Neural cell (in vitro differentiated cells): ENCODE data around the gene CD99. TPM values are rescaled to one million over a fixed set of nuclear protein-coding genes. Genes with fewer than 3 reads are reported as not detected.

Source experiments
- H2AFZ ChIP-seq: fragments of 200-600, 300-800 bp; sonication (generic), shearing (Covaris generic); 2 replicates; pipeline ENCODE4 v1.6.0; 2014; ENCODE audit warnings: low read depth, mild to moderate bottlenecking, antibody characterized with exemption, low read length, moderate library complexity
- H3F3A ChIP-seq: fragments of 200-600 bp; shearing (Covaris generic); 2 replicates; pipeline ENCODE4 v1.6.1; 2016; ENCODE audit warnings: mild to moderate bottlenecking, moderate library complexity, mixed read lengths, antibody characterized with exemption, low read length; ENCODE audit not compliant: insufficient read depth, poor library complexity, severe bottlenecking
- H3K27ac ChIP-seq: fragments of 200-600, 300-800 bp; sonication (generic), shearing (Covaris generic); 2 replicates; pipeline ENCODE4 v1.5.1; 2014; ENCODE audit warnings: mild to moderate bottlenecking, low read length, moderate library complexity
- H3K27me3 ChIP-seq: fragments of 300-800, 200-600 bp; sonication (generic), shearing (Covaris generic); 2 replicates; pipeline ENCODE4 v1.6.0; 2014; ENCODE audit warnings: mild to moderate bottlenecking, low read depth, low read length, moderate library complexity; ENCODE audit not compliant: insufficient read depth
- H3K36me3 ChIP-seq: fragments of 300-800, 200-600 bp; sonication (generic), shearing (Covaris generic); 2 replicates; pipeline ENCODE4 v1.5.1; 2014; ENCODE audit warnings: mild to moderate bottlenecking, antibody characterized with exemption, low read length, moderate library complexity; ENCODE audit not compliant: insufficient read depth
- H3K4me2 ChIP-seq: fragments of 300-800, 200-600 bp; sonication (generic), shearing (Covaris generic); 2 replicates; pipeline ENCODE4 v1.6.0; 2014; ENCODE audit warnings: mild to moderate bottlenecking, low read length
- H3K4me3 ChIP-seq: fragments of 300-800, 200-600 bp; sonication (generic), shearing (Covaris generic); 2 replicates; pipeline ENCODE4 v1.5.1; 2014; ENCODE audit warnings: mild to moderate bottlenecking, low read length, moderate library complexity
- H3K79me2 ChIP-seq: fragments of 200-600 bp; shearing (Covaris generic); replicated peaks from 2 replicates; pipeline ENCODE4 v1.6.0; 2014; ENCODE audit warnings: mild to moderate bottlenecking, low read length, moderate library complexity; ENCODE audit not compliant: insufficient read depth
- H3K9ac ChIP-seq: fragments of 300-800, 200-600 bp; sonication (generic), shearing (Covaris generic); 2 replicates; pipeline ENCODE4 v1.6.1; 2016; ENCODE audit warnings: mild to moderate bottlenecking, low read length, mixed read lengths
- H3K9me2 ChIP-seq: fragments of 200-600 bp; shearing (Covaris generic); 2 replicates; pipeline ENCODE4 v1.6.1; 2016; ENCODE audit warnings: mild to moderate bottlenecking, low read length, mixed read lengths; ENCODE audit not compliant: insufficient read depth
- H3K9me3 ChIP-seq: fragments of 200-600, 300-800 bp; sonication (generic), shearing (Covaris generic); 2 replicates; pipeline ENCODE4 v1.6.1; 2016; ENCODE audit warnings: mild to moderate bottlenecking, mixed run types, low read length, moderate library complexity, mixed read lengths
- H4K20me1 ChIP-seq: fragments of 200-600 bp; shearing (Covaris generic); 2 replicates; pipeline ENCODE4 v1.6.1; 2016; ENCODE audit warnings: mild to moderate bottlenecking, mixed run types; ENCODE audit not compliant: insufficient read depth
- CTCF ChIP-seq: fragments of 450-650 bp; IDR thresholded peaks from 2 replicates; pipeline ENCODE4 v1.5.1; 2014; ENCODE audit warnings: antibody characterized with exemption, mild to moderate bottlenecking, moderate library complexity; ENCODE audit not compliant: poor library complexity, severe bottlenecking
- EP300 ChIP-seq: fragments of 450-650 bp; conservative IDR thresholded peaks from 2 replicates; pipeline ENCODE4 v1.6.1; 2014; ENCODE audit warnings: antibody characterized with exemption, mild to moderate bottlenecking, moderate library complexity; ENCODE audit not compliant: poor library complexity, severe bottlenecking
- EZH2 ChIP-seq: fragments of 200-600, 300-800 bp; shearing (Covaris generic), sonication (generic); IDR thresholded peaks from 2 replicates; pipeline ENCODE4 v1.6.1; 2014; ENCODE audit warnings: antibody characterized with exemption, low read length, borderline replicate concordance, mild to moderate bottlenecking; ENCODE audit not compliant: insufficient read depth, poor library complexity, severe bottlenecking
- MXI1 ChIP-seq: fragments of 450-650 bp; conservative IDR thresholded peaks from 2 replicates; pipeline ENCODE4 v1.6.1; 2014; ENCODE audit warnings: antibody characterized with exemption, mild to moderate bottlenecking; ENCODE audit not compliant: poor library complexity, severe bottlenecking
- POLR2AphosphoS5 ChIP-seq: IDR thresholded peaks from 2 replicates; pipeline ENCODE4 v1.6.1; 2012
- RAD21 ChIP-seq: fragments of 450-650 bp; conservative IDR thresholded peaks from 2 replicates; pipeline ENCODE4 v1.6.1; 2014; ENCODE audit warnings: antibody characterized with exemption, mild to moderate bottlenecking, moderate library complexity
- SMC3 ChIP-seq: fragments of 450-650 bp; conservative IDR thresholded peaks from 2 replicates; pipeline ENCODE4 v1.6.1; 2014; ENCODE audit warnings: antibody characterized with exemption, mild to moderate bottlenecking, moderate library complexity; ENCODE audit not compliant: poor library complexity
- TAF1 ChIP-seq: IDR thresholded peaks from 2 replicates; pipeline ENCODE4 v1.6.1; 2012; ENCODE audit warnings: low read depth
- polyA plus RNA-seq: library from polyadenylated mRNA; depleted of rRNA; stranded (reverse); fragments of >200 nt; gene quantifications from 2 replicates; pipeline ENCODE4 v1.2.3, GENCODE V29; 2014

CD99 gene
- polyA plus RNA-seq, 1 donor from 2014 or later, result 6.6 TPM

GRCh38 chrX:2680486-2681348 lies 10.4 kb upstream of the CD99 start:
- no peak overlapping the region for H3K4me2 ChIP-seq
- H2AFZ ChIP-seq, result no peak overlapping the region
- TF ChIP-seq RAD21, result no peak
- H3K9ac ChIP-seq, result no peak overlapping the region
- no peaks in the 10 kb centered on the region for H3K36me3 ChIP-seq
- H3F3A ChIP-seq, result no peaks in the 10 kb centered on the region
- no peaks in the 10 kb centered on the region for H4K20me1 ChIP-seq
- no peaks in the 10 kb centered on the region for H3K79me2 ChIP-seq
- no peaks in the 10 kb centered on the region for H3K9me2 ChIP-seq
- H3K27ac ChIP-seq, result no peak overlapping the region
- no peak overlapping the region for H3K4me3 ChIP-seq
- H3K9me3 ChIP-seq, result no peaks in the 10 kb centered on the region
- no peaks in the 10 kb centered on the region for H3K27me3 ChIP-seq

DNA sequence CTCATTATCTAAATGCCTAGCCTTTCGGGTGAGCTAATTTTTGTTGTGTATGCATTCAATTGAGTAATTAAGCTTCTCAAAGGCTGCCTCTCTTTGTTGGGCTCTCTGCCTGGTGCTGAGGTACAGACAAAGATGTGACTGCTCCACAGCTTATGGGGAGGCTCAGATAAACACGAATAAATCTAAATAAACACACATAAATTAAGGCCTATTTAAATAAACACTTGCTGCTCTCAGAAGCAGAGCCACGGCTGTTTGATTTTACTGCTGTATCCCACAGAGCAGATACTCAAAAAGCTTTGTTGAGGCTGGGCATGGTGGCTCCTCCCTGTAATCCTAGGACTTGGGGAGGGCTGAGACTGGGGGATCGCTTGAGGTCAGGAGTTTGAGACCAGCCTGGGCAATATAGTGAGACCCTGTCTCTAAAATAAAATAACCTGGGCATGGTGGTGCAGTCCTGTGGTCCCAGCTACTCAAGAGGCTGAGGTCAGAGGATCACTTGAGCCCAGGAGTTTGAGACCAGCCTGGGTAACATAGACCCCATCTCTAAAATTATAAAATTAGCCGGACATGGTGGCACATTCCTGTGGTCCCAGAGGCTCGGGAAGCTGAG lies 8.4 kb upstream of the CD99 start:
- Histone ChIP-seq H2AFZ (no peak overlapping the region), H3F3A (no peaks in the 10 kb centered on the region), H3K36me3 (no peaks in the 10 kb centered on the region), H3K9me2 (no peaks in the 10 kb centered on the region), H3K9me3 (no peaks in the 10 kb centered on the region), H3K27ac (no peak overlapping the region), H3K27me3 (no peaks in the 10 kb centered on the region), H3K4me3 (no peak overlapping the region), H3K79me2 (no peaks in the 10 kb centered on the region), H3K9ac (no peak overlapping the region), H4K20me1 (no peaks in the 10 kb centered on the region), H3K4me2 (no peak overlapping the region)
- no peak for TF ChIP-seq SMC3

DNA sequence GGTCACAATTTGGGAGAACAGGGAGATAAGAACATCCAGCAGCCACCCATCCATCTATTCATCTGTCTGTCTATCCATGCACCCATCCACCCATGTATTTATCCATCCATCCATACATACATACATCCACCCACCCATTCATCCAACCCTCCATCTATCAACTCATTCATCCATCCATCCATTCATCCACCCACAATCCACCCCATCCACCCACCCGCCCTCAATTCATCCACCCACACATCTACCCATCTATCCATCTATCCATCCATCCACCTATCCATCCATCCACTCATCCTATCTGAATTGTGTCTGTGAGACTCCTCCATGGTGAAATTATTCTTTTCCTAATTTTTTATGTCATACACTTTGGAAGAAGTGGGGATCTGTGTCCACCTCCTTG lies 6.8 kb upstream of the CD99 start:
- Histone ChIP-seq H3K27me3 (no peaks in the 10 kb centered on the region), H3K4me2 (no peak overlapping the region), H4K20me1 (no peaks in the 10 kb centered on the region), H3K27ac (no peak overlapping the region), H3K9me2 (no peaks in the 10 kb centered on the region), H3F3A (no peaks in the 10 kb centered on the region), H3K79me2 (no peaks in the 10 kb centered on the region), H3K9ac (no peak overlapping the region), H2AFZ (no peak overlapping the region), H3K4me3 (no peak overlapping the region), H3K36me3 (no peaks in the 10 kb centered on the region), H3K9me3 (no peaks in the 10 kb centered on the region)
- no peak for TF ChIP-seq MXI1
- TF ChIP-seq CTCF, result no peak
- TF ChIP-seq POLR2AphosphoS5, result no peak
- no peak for TF ChIP-seq TAF1
- TF ChIP-seq EP300, result no peak
- TF ChIP-seq RAD21, result no peak
- TF ChIP-seq EZH2, result no peak
